Right hindlimb (tissue), 1 donor: ENCODE results near the gene KSR1.
"Not testable (repeated sequence)": the region's sequence is repeated elsewhere in the genome, so short reads cannot be mapped to it uniquely, and the experiment has no call there.

Experiments used
- DNase-seq: peaks from one replicate; pipeline ENCODE4 v3.0.0-alpha.2; 2018

The KSR1 gene

DNA sequence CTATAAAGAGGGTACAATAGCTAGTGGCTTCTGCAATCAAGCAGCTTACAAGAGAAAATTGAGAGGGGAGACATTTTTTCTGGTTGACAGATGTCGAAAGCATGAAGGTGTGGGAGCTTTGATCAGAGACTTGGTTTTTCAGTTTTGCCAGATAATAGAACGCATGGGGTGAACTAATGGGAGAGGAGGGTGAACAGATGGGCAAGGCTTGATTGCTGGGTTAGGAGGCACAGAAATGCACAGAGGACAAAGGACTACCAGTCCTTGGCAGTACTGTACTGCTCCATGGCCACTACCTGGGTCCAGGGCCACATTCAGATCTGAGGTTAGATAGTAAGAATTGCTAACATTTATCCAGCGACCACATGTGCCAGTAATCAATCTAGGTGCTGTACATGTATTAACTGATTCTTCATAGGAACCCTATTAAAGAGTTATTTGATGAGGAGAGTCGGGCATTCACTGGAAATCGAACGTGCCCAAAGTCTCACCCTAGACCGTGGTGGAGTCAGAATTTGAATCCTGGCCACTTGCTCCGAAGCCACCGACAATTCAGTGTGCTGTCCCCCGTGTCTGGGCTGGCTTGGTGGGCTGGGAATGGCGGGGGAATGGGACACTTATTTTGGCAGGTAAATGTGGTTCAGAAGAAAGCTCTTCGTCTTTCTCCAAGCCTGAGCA is 873 bp upstream of the KSR1 start:
- no peak for DNase-seq

DNA sequence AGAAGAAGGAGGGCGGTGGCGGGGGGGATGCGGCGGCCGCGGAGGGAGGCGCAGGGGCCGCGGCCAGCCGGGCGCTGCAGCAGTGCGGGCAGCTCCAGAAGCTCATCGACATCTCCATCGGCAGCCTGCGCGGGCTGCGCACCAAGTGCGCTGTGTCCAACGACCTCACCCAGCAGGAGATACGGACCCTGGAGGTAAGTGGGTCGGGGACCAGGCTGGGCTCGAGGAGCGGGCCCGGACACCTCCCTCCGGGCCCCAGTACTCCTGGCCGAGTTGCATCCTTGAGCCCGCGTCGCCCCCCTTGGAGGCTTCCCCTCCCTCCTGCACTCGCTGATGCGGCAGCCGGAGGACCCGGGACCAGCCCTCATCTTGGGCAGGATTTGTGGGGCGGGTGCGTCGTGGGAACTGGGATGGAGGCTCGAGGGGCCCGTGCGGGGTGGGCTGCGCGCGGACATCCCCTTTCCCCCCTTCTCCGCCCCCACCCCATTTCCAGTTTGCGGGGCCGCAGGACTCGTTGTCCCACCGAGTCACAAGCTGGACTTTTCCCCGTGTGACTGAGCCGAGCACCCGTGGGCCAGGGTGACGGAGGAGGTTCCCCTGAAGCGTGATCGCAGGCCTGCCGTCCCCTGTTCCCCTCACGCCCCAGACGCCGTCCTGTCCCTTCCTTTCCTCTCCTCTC is 572 bp downstream of the KSR1 start:
- DNase-seq, result peak; percentile 43

DNA sequence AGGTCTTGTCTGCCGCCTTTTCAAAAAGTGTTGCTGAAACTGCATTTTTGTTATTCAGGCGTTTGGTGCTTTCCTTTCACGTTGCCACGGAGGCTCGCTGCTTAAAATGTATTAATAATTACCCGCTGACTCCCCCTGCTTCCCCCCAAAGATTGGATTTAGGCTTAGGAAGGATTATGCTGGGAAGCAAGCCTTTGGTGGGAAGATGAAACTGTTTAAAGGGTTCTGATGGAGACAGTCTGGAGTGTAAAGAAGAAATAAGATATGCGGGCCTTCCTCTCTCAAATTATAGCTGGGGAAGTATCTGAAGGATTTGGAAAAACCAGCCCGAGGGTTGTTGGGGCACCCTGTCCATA is 1.1 kb downstream of the KSR1 start:
- DNase-seq, result no peak

DNA sequence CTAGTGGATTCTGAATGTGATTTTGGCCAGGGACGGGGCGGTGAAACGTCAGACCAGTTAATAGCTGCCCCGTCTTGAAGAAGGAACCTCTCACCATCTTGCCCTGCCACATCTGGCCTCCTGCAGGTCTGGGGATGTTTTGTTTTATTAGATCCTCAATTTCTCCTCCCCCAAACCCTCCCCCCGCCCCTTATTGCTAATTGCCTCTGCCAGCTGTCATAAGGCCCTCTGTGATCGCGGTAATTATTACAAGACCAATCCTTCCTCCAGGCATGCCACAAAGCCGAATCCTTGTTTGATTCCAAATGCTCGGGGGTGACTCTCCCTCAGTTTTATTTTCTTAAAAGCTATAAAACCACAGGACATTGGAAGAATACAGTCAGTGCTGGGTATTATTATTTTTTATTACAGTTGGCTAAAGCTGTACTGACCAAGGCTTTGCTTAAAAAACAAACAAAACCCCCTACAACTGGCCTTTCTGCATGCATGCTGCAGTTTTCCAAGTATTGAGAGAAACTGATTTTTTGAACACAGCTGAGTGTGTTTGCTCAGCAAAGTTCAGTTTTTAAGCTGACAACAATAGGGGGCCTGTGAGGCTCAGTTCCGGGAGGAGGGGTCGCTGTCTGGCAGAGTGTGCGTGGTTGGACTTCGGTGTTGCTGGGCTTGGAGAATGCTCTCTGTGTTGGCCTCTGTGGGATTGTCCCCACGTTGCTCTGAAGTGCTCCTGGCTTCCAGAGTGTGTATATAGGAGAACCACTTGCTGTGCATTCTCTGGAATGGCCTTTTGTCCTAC is 1.7 kb downstream of the KSR1 start:
- DNase-seq, result peak; percentile 53

DNA sequence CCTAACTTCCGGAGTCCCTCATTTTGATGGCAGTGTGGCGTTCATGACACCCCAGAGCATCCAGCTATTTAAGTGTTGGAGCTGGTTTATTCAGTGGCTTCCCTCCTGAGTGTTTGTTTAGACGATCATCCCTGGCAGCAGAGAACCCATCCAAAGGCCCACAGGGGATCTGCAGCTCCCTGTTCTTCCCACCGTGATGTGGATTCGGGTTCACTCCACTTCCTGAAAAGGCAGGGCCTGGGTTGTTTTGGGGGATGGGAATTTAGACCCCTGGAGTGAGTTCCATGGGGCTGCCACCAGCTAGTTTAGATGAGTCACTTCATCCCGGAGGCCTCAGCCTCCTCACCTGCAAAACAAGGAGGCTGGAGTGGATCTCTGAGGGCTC is 2.3 kb downstream of the KSR1 start:
- DNase-seq, result no peak

DNA sequence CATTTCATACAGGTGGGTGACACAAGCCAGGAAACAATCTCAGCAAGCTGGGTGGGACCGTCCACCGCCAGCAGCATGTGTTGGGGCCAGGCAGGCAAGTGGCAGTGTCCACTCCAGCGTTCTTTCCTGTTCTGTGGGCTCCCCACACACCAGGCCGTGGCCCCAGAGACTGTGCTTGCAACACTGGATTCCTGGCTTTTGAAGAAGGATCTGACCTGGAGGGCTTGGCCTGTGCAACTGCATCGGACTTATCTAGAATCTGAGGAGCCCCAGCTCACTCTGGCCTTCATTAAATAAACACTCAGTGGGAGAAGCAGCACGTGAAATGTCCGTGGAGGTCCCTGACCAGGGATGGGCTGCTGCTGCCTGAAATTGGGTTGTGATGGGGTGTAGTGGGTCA is 3.2 kb downstream of the KSR1 start:
- DNase-seq, result no peak

DNA sequence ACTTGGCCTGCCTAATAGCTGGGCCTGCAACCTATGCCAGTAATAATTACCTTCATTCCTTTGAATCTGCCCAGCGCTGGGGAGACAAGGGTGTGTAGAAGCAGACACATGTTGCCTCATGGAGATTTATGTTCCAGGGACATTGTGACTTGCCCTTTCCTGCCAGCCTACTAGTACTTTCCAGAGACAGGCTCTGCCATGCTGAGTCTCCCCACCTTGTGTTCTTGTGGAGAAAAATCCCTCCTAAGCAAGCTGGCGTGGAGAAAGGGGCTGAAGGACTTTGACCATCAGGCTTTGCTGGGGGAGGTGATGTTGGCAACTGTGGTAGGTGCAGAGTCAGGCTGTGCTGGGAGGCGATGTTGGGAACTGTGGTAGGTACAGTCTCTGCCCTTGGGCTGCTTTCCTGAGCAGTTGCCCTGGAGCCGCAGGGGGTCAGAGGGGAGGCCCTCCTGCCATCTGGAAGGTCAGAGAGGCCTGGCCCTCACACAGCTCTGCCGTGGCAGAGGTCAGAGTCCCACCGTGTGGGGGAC is 4.0 kb downstream of the KSR1 start:
- DNase-seq, result no peak

DNA sequence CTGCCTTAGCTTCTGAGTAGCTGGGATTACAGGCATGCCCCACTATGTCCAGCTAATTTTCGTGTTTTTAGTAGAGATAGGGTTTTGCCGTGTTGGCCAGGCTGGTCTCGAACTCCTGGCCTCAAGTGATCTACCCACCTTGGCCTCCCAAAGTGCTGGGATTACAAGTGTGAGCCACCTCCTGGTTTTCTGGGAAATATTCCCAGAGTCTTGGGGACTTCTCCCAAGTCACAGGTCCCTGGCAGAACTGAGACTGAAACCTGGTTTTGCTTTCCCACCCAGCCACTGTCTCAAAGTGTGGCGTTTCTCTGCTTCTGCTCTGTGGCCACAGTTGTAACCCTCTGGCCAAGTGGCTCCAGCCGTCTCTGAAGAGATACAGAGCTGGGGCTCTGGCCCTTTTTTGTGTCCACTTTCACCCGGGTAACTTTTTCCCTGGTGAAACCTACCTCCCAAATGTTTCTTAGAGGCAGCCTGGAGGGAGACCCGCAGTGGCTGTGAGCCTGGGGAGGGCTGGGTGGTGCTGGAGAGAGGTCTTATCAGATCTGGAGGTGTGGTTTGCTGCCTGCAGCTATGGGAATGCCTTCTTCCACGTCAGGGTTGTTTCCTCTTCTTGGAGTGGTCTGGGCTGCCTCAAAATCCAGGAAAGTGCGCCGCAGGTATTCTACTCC is 5.1 kb downstream of the KSR1 start:
- no peak for DNase-seq

DNA sequence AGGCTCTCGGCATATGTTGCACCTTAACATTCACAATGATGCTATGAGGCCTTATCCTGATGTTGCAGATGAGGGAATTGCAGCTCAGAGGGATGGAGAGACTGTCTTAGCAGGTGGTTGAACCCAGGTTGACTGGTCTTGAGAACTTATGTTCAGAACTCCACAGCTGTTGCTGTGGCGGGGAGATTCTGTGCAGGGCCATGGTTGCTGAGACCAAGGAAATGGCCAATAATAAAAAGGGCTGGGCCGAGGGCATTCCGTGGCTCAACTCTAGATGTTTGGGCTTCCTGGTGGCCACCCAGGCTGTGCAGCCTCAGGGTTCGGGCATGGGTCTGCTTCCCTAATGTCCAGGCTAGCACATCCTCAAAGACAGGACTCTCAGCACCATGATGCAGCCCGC is 5.9 kb downstream of the KSR1 start:
- DNase-seq, result no peak

DNA sequence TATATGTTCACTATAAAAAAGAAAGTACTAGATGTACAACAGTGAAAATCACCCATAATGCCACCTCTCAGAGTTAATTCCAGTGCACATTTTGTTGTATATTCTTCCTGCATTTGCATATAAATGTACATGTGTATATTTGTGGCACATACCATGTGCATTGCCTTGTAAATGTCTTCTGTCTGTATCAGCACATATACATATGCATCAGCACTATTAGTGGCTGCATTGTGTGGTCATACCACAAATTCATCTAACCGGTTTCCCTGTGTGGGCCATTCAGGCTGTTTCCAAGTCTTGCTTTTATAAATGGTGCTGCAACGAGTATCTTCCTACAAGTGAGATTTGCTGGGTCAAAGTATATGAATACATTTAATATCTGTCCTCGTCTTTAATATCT is 6.5 kb downstream of the KSR1 start:
- DNase-seq, result no peak

DNA sequence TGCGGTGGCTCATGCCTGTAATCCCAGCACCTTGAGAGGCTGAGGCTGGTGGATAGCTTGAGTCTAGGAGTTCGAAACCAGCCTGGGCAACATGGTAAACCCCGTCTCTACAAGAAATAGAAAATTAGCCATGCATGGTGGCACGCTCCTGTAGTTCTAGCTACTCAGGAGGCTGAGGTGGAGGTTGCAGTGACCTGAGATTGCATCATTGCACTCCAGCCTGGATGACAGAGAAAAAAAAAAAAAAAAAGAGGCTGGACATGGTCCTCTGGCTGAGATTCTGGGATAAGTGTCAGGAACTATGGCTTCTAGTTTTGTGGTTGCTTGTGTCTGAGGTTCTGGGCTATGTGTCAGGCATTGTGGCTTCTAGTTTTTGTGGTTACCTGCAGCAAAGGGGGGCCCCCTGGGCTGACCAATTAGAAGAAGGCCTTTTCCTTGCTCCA is 7.0 kb downstream of the KSR1 start:
- no peak for DNase-seq

DNA sequence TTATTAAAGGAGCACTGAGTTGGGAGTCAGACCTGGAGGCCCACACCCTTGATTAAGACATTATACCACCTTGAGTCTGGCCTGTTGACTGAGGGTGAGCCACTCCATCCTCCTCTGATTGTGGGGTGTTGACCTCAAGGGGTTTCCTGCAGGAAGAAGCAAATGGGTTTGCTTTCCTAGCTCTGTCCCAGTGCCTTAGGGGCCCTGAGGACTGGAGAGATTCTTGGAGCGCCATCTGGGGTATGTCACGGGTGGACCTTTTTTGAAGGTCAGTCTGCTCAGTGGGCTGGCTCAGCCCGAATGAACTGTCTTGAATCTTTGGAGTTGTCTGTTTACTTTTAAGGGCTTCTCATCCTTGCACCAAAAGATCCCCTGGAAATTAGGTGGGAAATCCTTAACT is 7.8 kb downstream of the KSR1 start:
- not testable (repeated sequence) for DNase-seq

DNA sequence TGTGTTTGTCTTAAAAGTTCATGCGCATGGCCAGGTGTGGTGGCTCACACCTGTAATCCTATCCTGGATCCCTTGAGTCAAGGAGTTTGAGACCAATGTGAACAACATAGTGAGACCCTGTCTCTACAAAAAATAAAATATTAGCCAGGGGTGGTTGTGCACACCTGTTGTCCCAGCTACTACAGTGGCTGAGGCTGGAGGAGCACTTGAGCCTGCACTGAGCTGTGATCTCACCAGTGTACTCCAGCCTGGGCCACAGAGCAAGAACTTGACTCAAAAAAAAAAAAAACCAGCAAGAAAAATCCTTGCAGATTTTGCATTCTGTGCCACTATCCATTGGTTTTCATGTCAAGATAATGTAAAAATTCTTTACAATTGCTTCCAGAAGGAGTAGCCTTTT is 8.2 kb downstream of the KSR1 start:
- DNase-seq, result no peak

DNA sequence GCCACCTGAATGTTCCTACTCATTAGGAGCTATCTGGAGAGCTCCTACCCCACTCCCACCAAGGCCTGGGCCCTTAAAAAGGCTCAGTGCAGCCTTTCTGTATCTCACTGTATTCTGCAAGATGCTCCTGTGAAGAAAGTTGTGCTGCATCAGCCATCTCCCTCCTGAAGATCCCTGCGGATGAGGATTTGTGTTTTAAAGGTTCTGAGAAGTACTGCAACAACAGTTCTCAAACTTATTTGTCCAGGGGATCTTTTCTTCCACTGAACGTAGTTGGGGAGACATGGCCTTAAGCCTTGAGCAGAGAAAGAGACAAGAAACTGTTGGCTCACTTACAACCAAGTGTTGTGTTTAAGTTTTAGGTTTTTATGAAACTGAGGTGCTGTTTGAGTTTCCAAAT is 9.6 kb downstream of the KSR1 start:
- not testable (repeated sequence) for DNase-seq

DNA sequence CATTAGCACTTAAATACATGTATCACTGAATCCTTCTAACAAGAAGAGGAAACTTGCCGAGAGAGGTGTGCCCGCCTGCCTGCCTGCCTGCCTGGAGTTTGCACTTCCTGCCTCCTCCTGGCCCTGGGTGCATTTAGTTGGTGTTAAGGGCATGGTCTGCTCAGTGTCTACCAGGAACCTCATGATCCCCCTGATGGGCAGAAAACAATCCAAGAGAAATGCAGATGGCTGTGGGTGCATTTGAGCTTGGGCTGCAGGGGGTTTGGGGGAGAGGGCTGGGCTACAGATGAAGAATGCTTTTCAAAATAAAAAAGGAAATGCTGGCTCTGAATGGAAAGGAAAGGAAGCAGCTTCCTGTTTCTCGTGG is 10.1 kb downstream of the KSR1 start:
- no peak for DNase-seq

DNA sequence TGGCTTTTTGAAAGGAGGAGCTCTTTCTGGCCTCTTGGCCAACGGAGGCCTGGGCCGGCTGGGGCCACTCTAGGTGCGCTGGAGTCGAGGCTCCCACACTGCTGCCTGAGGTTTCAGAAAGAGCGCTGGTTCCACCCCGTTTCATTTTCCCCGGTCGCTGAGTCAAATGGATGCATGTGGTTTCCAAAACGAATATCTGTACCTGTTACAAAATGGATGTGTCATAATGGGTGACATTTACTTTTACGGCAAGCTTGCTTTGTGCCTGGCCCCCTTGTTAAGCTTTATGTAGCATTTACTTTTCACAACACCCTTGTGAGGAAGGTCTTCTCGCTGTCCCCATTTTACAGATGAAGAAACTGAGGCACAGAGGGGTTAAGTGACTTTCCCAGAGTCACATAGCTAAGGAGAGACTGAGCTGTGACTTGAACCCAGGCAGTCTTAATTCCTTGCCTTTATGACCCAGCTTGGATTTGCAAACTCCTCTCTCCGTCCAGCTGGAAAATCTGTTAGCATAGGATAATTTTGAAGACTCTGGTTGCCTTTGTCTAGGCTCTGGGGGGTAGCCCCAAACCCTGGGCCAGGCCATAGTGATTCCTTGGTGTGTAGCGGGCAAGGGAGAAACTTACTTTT is 10.6 kb downstream of the KSR1 start:
- DNase-seq, result no peak

DNA sequence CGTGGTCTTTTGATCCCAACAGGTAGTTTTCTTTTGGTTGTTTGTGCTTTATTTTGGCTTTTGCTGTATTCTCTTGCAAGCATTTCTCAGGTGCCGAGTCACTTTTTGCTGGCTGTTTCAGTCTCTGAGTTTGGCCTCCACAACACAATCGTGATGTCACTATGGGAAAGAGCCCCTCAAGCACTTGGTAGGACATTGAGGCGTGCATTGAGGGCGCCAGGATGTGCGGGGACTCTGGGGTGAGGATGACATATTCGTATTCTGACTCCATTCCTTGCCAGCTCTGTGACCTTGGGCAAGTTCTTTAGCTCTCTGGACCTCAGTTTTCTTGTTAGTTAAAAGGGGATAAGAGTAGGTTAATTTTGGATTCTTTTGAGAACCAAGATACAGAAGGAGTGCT is 13.0 kb downstream of the KSR1 start:
- no peak for DNase-seq

DNA sequence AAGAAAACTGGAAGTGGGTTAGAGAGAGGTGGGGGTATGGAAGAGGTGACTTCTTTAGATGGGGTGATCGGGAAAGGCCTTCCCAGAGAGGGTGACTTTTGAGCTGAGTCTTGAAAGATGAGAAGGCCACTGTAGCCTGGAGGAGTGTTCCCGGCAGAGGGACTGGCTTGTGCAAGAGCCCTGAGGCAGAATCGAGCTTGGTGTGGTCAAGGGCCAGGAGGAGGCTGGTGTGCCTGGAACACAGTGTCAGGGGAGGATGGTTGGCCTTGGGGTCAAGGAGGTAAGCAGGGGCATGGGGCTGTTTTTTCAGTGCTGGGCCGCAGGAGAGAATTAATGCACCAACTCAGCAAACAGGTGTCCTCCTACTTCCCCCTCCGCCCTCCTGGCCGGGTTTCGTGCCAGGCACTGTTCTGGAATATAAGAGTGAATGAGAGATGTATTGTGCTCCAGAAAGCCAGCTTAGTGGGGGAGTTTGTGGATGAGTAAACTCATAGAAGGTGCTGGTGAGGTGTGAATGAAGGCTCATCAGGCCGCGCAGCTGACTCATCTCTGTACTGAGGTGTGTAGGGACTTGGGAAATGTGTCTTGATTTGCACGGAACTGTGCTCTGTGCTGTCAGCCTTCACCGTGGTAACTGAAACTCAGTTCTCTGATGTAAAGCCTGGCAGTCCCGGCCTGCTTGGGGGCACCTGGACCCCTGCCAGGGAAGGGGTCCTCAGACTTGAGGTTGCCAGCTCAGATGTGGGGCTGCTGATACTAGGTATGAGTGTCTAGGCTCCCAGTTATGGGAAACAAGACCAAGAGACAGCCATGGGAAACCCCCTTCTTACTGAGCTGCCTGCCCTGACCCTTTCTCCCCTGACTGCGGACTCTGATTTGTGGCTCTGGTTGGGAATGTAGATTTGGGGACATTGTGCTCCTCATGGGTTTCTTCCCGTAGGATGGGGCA is 15.3 kb downstream of the KSR1 start:
- DNase-seq, result no peak

DNA sequence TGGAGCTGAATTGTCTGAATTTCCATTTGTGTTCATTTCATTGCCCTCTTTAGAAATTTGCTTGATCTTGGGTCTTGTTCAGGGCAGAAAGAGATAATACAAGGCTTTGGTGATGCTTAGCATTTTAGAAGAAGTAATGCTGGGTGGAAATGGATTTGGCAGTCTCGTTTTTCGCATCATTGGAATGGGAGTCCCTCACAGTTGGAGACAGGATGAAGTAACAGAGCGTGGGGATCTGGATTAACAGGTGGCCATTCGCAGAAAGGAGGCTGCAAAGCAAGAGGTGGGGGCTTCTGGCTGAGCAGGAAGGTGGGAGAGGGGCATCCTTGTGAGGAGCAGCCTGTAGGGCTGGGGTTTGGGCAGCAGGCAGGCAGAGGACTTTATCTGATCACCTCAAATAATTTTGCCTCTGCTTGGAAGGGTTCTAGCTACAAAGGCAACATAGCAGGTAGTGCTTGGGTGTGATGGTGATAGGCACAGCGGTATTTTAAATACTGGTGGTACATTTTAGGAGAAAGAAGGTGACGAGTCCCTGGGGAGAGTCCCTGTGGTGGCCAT is 17.0 kb downstream of the KSR1 start:
- no peak for DNase-seq

DNA sequence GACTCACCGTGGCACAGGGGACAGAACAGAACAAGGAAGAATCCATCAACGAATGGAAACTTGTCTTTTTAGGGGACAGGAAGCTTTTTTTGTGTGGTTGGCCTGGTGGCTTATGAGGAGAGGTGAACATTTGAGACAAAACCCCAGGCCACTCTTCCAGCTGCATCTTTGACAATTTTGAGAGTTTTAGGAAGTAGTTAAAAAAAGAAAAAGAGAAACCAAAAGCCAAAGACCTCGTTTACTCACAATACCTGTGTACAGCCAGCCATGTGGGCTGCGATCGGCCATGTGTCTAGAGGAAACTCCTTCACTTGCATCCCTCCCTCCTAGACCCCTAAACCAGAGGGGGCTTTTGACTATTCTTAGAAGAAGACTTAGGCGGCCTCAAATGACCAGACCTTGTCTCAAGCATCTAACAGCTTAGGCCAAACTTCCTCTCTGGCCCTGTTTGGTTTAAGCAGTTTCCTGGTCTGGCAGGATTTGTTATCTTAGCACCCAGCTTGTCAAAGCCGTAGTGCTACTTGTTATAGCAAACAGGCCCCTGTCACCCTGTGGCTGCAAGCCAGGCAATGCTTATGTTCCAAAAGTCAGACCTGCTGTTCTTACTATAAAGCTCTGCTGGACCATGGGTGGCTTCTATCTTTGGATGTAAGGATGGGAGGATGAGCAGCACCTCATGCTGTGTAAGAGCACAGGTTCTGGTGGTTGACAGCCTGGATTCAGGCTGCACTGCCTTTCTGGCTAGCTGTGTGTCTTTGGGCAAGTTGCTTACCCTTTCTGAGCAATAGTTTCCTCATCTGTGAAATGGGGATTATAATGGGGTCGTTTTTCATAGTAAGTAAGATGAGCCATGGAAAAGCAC is 17.7 kb downstream of the KSR1 start:
- DNase-seq, result no peak
